ENCODE results near the gene VEPH1.

VEPH1 gene

DNA sequence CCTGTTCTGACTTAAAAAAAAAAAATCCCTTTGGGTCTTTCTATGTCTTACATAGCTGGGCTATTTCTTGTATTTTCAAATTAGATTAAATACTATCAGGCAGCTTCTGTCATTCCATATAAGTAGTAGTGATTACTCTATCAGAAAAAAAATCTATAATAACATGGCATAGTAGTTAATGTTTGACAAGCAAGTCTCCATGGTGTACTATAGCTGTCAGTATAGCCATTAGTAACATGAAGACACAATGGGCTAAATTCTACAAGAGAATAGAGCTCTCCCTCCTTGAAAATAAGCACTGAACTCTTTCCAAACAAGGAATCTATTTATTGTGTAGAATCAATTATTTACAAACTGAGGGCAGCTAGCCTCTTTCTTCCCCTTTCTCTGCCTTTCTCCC is 19.4 kb upstream of the VEPH1 start:
- no peak for DNase-seq

DNA sequence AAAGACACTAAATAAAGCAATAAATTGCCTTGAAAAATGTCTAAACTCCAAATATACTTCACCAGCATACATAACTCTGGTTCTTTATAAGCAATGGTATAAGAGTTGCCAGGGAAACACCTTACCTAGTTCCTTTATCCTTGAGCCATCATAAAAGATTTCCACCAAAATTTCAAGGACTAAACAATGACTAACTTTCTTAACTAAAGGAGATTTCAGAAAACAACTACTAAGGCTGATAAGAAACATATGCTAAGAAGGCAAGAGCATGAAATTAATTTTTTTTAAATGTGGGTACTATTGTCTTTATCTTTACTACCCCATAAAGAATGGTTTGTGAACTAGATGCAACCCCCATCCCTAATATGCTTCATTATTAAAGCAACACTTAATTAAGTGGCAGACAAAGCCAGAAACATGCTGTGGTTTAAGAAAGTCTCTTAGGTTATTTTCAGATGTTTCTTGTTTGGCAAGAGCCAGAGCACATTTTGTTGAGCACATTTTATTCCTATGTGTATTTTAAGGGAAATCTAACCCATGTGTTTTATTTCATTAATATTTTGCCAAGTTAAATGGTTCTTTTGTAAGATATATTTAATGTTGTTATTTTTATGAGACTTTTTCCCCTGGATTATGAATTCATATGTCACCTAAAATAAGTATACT is 17.4 kb upstream of the VEPH1 start:
- no peak for DNase-seq

DNA sequence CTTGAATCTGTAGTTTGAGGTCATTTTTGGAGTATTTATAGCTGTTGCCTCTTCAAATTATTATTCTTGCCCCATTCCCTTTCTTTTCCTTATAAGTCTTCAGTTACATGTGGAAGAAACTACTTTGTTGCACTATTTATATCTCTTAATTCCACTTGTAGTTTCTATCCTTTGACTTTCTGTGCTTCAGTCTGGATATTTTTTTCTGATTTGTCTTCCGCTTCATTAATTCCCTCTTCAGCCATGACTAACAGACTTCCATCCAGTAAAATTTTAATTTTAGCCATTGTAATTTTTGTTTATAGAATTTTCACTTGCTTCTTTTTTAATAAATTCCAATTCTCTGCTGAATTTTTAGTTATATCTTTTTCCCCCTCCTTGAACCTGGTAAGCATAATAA is 15.7 kb upstream of the VEPH1 start:
- DNase-seq, result no peak

DNA sequence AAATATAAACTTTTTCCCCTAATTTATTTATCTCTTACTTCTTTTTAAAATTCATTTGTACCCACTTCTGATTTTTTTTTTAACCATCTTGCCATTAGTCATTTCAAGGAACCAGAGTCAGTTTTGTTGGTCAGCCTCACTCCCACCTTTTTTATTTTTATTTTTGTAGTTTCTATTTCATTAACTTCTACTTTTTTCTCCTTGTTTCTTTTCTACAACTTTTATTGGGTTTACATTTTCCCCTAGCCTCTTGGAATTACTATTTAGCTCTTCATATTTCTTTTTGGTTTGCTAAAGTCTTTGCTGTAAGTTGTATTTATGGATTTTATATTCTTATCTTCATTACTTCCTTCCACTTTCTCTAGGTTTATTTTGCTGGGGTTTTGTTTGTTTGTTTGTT is 13.7 kb upstream of the VEPH1 start:
- no peak for DNase-seq

DNA sequence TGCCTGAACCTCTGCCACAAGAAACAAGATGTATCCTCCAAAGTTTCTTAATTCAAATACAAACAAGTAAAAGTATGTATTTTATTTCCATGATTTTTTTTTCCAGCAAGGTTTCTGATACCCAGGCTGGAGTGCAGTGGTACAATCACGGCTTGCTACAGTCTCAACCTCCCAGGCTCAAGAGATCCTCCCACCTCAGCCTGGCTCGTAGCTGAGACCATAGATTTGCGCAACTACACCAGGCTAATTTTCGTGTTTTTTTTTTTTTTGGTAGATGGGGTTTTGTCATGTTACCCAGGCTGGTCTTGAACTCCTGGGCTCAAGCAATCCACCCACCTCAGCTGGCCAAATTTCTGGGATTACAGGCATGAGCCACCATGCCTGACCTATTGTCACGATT is 12.2 kb upstream of the VEPH1 start:
- no peak for DNase-seq

DNA sequence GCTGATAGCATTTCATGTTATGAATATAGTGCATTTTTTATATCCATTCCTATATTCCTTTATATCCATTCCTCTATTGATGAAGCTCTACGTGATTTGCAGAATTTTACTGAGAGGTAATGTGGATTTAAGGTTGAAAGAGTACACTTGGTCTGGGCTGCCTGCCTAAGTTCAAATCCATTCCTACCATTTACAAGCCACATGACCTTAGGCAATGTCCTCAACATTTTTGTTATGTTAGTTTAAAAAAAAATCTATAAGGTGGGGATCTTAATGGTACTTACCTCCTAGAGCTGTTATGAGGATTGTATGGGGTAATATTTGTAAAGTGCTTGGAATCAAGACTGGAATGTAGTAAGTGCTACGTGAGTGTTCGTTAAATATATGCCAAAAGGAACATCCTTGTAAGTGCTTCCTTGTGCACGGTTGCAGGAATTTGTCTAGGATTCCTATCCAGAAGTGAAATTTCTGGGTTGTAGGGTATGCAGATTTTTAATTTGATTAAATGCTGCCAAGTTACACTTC is 11.2 kb upstream of the VEPH1 start:
- no peak for DNase-seq

DNA sequence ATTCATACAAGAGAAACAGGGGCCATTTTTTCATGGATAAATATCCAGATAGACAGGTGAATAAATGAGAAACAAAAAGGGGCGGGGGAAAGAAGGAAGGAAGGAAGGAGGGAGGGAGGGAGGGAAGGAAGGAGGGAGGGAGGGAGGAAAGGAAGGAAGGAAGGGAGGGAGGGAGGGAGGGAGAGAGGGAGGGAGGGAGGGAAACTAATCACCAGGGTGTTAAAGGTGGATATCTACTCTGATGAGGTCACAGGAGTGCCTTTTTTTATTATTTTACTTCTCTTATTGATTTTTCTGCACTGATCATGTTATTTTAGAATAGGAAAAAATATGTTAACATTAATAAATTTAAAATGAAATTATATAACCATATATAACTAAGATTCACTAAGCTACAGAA is 10.4 kb upstream of the VEPH1 start:
- no peak for DNase-seq

DNA sequence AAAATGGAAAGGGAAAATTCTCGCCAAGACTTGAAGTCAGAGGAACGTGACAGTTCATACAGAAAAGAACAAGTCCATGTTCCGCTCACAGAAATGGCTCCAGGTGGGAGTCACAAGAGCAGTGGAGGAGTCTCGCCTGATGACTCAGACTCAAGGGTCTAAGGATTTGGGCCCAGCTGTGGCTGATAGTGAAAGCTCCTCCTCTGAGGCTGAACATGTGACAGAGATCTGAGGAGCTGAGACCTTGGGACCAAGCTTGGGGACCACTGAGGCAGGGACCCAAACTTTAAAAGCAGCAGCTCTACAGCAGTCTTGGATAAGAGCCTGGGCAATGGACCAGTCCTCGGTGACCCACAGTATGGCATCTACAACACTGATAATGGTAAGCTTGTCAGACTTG is 9.3 kb upstream of the VEPH1 start:
- DNase-seq, result no peak

DNA sequence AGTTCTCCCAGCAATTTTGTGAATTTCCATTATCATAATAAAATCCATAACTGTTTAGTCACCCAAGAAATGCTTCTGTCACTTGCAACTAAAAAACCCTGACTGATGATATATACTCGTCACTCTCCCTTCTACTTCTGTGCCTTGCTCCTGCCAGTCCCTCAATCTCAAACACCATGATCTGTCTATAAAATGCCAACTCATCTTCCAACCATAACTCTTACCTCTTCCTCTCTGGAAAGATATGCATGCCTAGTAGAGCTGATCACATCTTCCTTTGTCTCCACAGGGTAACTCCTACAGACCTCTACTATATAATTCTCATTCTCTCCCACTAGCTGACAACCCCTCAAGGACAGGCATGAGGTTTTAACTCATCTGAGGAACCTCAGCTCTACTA is 5.2 kb upstream of the VEPH1 start:
- no peak for DNase-seq

DNA sequence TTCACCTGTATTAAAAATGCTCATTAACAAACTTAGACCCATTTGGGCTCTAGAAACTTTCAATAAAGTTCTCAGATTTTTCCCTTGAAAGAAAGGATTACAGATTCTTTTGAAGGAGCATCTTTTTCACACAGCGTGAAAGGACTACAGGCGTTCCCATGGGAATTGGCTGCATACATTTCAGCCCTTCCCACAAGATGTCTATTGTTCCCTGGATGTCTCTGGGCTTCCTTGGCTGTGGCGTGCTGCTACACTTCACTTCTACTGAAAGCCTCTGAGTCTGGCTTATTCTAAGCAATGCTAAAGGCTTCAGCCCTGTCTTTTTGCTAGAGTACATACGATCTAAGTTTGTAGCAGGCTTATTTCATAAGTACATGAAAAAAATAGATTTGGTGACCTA is 1.4 kb downstream of the VEPH1 start:
- no peak for DNase-seq

DNA sequence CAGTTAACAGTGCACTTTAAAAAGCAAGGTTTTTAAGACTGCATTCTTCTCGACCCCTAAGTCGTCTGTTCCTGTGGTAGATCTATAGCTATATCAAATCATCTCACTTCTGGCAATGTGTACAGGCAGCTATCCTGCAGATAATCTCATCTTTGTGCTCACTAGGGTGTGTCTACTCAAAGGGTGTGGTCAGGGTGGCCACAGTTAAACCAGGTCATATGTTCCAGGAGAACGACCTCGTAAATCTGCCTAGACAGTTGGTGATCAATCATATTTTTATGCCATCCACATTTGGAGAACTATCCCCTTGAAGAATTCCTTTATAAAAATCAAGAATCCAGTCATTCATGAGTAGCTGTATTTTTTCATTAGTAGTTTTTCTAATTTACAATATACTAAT is 3.0 kb downstream of the VEPH1 start:
- no peak for DNase-seq

DNA sequence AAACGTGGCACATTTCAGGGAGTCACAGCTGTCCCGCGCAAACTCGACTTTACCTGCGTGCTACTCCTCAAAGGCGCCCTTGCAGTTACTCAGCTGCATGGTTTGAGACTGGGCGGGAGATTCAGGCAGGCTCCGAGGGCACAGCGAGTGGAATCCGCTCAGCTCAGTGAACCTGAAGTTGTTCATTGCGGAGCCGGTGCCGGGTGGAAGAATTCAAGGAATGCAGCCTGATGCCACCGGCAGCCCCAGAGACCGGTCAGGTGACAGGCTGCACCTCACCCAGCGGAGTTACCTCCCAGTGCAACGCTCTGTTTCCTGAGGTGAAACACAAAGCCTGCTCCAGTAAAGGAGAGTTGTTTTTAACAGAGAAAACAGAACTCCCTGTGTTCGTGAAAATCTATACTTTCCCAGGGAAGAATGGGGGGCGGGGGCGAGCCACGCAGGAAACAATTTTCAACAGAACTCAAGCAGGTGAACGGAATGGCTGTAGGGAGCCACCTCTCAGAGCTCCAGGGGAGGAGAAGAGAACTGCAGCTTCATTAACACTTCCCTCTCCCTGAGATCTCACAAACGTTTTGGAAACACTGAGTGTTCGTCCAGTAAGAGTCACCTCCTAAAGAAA is 3.8 kb downstream of the VEPH1 start:
- no peak for DNase-seq

DNA sequence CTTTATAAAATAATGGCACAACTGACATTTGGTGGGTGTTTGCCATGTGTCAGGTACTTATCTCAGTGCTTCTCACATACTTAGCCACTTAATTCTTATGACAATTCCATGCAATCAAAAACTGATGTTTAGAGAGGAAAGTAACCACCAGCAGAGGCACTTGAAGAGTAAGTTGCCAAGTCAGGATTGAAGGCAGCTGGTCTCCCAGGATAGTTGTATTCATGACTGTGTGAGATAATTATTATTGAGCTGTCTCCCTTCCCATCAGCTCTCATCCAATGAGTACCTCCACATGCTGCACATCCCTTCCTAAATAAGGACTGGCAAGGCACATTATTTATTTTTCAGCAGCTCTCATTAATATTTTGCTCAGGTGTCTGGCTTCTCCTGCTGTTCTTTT is 4.8 kb downstream of the VEPH1 start:
- no peak for DNase-seq

DNA sequence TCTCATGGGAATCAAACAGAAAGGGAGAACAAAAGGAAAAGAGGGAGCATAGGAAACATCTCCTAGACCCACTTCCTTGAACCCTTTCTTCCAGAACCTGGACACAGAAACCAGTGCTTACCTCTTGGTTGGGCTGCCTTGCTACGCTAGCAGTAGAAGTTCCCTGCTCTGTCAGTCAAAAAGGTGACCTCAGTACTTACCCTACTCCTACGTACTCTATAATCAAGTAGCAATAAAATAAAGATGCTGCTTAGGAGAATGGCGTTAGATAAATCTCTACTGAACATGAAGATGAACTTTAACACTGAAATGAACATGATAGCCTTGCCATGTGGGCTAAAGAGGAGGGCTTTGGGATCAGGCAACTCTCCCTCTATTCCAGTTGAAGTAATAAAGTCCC is 7.4 kb downstream of the VEPH1 start:
- DNase-seq, result no peak

DNA sequence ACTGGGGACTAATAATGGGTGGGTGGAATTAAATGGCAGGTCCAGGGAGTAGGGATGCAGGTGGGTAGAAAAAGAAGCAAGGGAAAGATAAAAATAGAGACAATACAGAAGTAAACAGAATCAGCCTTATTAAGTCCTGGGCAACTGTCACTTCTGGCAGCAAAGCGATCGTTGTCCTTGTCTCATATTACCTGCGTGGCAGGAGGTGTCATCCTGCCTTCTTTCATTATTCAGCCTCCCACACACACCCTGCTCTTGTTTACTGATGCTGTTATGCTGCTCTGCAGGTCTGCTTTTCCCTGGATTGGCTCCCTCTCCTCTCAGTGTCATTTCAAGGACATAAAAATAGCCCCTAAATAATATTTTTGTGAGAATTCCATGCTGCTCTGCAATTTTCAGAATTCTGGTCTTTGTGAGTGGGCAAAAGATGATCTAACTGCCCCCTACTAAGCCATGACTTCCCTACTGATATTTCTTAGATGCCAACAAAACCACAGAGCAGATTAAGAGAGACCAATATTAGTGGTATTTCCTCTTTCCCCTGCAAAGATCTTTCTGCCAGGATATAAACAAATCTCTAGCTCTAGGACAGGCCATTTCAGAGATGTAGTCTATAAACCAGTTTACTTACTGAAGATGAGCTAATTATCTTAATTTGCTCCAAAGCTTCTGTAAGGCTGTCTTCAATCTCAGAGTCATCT is 8.5 kb downstream of the VEPH1 start:
- no peak for DNase-seq

DNA sequence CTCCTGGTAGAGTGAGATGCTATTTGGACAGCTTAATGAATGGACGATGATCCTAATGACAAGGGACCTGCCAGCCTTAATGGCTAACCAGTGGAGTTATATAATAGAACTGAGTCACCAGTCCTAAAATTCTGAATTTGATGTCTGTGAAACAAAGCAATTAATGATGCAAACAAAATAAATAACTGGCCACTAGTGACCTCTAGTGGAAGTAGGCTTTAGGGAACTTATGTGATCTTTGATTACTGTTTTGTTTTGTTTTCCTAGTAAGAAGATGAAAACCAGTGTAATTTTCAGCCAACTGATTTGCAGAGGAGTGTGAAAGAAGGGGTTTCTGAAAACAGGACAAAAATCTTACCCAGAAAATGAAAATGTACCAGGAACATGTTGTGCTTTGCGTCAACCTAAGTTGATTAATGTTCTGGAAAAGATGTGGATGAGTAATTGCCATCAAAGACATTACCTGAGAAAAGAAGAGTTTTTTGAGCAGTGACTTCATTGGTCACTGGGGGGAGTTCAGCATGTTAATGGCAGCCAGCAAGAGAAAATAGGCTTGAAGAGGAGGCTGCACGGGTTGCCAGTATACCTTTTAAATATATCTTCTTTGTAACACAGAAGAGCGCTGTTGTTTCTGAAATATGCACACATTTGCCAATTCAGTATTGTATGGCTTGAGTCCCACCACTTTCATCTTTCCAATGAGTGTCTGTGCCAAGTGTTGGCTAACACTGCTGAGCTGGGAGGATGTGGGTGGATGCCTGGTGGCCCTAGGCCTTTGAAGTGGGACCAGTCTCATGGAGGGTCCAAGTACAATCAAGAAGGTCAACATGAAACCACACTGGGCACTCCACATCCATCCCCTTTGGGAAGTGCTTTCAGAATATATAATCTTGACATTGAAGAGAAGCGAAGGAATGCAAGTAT is 9.3 kb downstream of the VEPH1 start:
- peak; percentile 57 to 69 for DNase-seq

DNA sequence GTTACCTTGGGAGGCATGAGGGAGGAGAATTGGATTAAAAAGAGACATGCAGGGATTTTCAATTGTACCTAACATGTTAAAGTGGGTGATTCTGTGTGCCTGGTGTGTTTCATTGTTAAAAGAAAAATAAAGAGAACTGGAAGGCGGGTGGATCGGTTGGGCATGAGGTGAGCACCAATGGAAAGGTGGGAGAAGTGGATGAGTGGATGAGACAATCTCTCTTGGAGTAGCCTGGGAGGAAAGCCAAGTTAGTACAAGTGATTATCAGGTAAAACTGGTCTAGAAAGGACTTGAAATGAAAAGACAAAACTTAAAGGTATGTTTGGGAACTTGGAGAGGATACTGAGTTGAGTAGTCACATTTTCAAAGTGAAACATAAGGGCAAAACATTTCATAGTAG is 12.1 kb downstream of the VEPH1 start:
- DNase-seq, result no peak

DNA sequence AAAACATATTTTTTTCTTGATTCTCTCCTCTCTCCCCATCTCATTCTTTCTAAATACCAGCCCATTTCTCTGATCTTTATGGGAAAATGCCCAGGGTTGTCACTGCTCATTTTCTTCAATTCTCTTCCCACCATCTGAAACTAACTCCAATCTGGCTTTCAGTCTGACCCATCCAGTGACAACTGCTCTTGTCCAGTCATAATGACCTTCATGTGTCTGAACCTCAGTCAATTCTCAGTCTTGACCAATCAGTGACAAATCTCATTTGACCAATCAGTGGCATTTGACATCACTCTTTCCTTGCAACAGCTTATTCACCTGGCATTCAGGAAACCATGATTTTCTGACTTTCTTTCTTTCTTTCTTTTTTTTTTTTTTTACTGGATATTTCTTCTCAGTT is 15.1 kb downstream of the VEPH1 start:
- no peak for DNase-seq

DNA sequence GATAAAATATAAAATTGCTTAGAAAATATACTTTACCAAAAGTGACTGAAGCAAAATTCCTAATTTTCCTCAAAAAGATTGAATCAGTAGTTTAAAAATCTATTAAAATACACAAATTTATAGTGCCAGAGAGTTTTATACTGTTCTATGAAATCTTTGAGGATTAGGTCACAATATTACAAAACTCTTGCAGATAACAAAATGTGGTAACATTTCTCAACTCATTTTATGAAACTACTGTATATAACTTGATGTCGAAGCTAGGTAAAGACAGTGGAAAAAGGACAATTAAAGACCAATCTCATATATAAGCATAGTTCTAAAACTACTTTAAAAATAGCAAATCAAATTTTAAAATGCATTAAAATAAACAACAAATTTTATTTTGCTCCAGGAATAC is 15.9 kb downstream of the VEPH1 start:
- DNase-seq, result peak; percentile 58 to 65

DNA sequence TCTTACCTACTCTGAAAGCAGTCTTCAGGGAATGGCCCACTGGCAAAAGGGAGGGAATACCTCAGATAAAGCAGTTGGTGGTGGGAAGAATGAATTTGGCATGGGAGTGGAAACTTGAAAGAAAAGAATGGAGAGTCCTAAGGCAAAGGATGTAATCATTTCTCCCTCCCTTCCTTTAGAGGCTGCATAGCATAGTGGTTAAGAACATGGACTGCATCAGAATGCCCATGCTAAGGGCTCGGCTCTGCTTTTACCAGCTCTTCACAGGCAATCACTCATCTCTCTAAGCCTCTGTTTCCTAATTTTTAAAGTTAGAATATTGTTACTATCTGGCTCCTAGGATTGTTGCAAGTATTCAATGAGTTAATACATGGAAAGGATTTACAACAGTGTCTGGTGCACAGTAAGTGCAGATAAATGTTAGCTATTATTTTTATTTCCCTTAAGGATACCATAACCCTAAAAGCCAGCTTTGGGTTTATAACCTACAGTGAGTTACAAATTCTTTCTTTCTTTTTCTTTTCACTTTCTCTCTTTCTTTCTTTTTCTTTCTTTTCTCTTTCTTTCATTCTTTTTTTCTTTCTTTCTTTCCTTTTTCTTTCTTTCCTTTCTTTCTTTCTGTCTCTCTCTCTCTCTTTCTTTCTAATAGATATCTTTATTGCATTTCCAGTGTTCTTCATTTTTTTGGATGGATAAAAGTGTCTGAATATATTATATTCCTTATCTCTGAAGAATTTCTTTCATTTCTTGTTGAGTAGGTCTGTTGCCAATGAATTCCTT is 23.6 kb downstream of the VEPH1 start:
- DNase-seq, result no peak

DNA sequence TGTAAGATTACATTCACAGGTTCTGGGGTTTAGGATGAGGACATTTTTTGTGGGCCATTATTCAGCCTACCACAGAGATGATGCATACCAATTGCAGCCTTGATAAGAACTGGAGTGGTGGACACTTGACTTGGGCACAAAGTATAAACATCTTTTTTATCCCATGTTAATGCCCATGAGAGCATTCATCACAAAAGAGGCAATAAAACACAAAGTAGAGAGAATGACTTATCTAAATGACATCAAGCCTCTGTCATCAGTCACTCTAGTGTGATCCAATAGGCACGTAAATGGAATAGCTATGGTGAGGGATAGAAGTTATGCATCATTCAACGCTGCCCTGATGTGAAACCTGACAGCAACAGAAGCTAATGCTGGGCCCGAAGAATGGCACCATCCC is 25.8 kb downstream of the VEPH1 start:
- no peak for DNase-seq

DNA sequence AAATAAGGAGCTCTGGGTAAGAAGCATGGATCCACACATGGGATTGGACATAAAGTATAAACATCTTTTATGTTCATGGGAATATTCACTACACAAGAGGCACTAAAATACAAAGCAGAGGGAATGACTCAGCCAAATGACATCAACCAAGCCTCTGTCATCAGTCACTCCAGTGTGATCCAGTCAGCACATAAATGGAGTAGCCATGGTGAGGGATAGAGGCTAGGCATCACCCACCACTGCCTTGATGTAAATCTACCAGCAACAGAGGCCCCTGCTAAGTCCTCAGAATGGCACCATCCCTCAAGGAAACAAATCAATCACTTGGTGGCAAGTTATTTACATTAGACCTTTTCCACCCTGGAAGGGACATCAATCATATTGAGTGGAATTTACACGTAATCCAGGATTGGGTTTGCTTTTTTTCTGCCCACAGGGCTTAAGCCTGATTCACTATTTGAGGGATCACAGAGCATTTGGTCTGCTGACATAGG is 27.2 kb downstream of the VEPH1 start:
- DNase-seq, result no peak
